NOMO-1 treated with DMSO at 0.1 percent for 48 hours (cell line): ENCODE measurements around the gene PTGER3.
"Not testable (repeated sequence)": the region's sequence is repeated elsewhere in the genome, so short reads cannot be mapped to it uniquely, and the experiment has no call there.

Experiments
- DNase-seq: peaks from one replicate; lab custom pipeline; 2025; ENCODE audit not compliant: unreplicated experiment; lab: John Stamatoyannopoulos, UW

The PTGER3 gene

DNA sequence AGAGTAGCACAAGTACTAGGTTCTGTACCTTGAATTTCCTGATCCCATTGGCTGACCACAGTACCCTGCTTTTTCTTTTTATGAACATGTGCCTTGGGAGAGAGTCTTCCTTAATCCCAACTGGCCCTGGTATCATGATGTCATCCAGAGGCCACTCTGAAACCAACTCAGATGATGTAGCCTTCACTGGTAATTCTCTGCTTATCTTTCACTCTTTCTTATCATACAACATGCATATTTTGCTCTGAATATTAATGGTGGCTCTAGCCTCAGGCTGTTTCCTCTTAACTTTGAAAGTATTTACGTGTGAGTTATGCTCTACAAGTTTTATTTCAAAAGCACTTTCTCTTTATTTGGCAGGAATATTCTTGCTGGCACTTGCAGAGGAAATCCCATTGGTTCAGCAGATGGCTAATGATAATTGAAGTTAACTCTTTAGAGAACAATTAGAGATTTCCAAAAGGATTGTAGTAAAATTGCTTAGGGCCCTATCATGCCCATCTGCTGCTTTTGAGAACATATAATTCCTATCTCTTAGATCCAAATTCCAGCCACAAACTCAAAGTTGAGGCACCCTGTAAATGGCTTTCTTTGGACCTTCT, 86.1 kb downstream of the PTGER3 start:
- DNase-seq, result no peak

DNA sequence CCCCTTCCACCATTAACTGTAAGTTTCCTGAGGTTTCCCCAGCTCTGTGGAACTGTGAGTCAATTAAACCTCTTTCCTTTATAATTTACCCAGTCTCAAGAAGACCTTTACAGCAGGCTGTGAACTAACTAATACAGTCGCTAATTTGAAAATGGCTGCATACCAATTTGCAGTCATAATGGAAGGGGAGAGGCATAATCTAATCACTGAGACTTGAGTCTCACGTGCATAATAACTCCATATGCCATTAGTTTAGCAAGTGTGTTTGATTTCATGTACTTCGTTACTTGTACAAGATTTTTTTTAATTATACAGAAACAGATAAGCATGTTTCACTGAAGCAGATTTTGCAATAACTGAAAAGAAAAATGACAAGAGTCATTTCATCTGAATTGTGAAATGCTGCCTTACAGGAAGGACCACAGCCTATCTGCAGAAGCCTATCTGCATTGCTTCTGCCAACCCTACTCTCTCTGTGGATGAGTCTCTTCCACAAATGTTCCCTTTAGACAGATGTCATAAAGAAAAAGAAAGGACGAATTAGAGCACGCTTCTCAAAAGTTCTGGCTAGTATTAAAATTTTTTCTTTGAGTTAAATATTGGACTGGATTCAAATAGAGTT, 99.1 kb downstream of the PTGER3 start:
- peak; percentile 48 for DNase-seq

DNA sequence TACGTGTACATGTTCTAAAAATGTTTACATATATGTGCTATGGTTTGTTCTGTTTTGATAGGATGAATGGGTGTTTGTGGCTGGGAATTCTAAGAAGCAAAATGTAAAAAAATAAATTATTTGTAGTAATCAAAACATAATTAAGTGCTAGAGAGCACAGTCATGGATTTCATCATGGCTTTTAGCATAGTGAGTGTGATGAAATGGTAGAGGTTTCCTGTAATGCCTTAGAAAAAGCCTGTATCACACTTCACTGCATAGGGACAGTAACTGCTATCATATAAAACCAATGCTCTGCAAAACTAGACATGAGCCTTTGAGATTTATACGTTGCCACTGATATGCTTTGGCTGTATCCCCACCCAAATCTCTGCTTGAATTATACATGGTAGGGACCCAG, 99.8 kb downstream of the PTGER3 start:
- DNase-seq, result no peak

- no peak for DNase-seq
Observed at GRCh38 chr1:70945676-70946075, 101.9 kb downstream of the PTGER3 start.

DNA sequence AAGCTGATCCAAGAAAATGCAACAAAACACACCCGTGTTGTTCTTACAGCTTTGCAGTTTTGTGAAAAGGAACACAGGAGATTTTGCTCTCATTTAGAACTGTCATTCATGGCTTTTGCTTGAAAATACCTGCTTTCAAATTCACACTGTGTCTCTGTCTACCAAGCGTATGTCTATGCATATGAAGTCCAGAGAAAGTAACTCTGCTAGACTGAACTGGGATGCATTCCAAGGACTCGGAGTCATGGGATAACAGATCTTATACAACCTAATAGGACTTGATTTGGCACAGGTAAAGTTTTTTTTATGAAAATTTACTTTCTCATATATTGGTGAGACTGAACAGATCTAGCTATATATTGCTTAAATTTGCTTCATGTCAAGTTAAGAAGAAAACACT, 102.4 kb downstream of the PTGER3 start:
- DNase-seq, result no peak

GRCh38 chr1:70941563-70941962, 106.1 kb downstream of the PTGER3 start:
- no peak for DNase-seq

DNA sequence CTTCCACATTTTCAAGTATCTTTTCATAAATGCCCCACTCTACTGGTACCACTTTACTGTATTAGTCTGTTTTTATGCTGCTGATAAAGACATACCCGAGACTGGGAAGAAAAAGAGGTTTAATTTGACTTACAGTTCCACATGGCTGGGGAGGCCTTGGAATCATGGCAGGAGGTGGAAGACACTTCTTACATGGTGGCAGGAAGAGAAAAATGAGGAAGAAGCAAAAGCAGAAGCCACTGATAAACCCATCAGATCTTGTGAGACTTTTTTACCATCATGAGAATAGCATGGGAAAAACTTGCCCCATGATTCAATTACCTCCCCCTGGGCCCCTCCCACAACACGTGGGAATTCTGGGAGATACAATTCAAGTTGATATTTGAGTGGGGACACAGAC, 107.2 kb downstream of the PTGER3 start:
- not testable (repeated sequence) for DNase-seq

DNA sequence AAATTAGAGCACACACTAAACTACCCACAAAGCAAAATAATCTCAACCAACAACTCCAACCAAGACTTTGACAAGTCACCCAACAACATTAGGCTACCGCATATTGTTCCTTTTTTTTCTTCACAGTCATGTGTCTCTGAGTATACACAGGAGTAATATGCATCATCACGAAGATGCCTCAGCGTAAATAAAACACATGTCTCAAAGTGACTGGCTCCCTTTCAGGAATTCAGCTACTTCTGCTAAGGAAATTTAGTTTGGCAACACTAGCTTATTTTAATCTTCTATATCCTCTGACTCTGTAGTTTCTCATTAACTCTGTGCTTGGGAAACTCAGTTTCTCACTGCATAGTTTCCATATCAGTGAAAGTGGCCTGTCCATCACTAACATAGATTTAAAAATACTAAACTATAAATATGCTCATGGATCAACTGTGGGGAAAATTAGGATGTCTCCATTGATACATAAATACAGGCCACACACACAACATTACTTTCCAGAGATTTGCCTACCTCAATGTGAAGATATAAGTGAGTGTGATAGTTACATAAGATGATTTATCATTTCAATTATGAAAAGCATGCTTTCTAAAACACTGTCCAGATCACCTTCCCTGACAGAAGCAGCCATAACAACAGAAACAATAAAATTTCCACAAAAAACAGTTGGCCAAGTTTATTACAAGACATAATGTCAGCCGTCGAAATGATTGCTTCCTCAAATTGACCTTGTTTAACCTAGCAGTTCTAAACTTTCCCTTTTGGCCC, 113.2 kb downstream of the PTGER3 start:
- DNase-seq, result peak; percentile 7

- no peak for DNase-seq
Observed at GRCh38 chr1:70930062-70930461, 117.6 kb downstream of the PTGER3 start.

GRCh38 chr1:70922196-70922595, 125.4 kb downstream of the PTGER3 start:
- DNase-seq, result no peak
